ENCODE measurements around the gene CR1.

GRCh38 chr1:207519505-207520399, 23.8 kb downstream of the CR1 start:
- TF ChIP-seq CTCF (IDR thresholded peaks at IDR 0.05) (no peak), POLR2A (IDR thresholded peaks at IDR 0.05) (no peak)
